GM23248 (cell line): ENCODE measurements around the gene HDGFL2. TPM values are rescaled to one million over a fixed set of nuclear protein-coding genes. Genes with fewer than 3 reads are reported as not detected.

Source experiments
- DNase-seq: peaks from one replicate; pipeline ENCODE4 v3.0.0-alpha.2; 2015
- H2AFZ ChIP-seq: fragments of 200-600 bp; sonication (generic); 2 replicates; pipeline ENCODE4 v1.6.1; 2016; ENCODE audit warnings: antibody characterized with exemption
- H3F3A ChIP-seq: fragments of 200-600 bp; sonication (generic); 2 replicates; pipeline ENCODE4 v1.6.1; 2016; ENCODE audit warnings: mild to moderate bottlenecking, antibody characterized with exemption, mixed run types; ENCODE audit not compliant: insufficient read depth
- H3K27ac ChIP-seq: fragments of 200-600 bp; sonication (generic); 2 replicates; pipeline ENCODE4 v1.5.1; 2016; ENCODE audit warnings: mild to moderate bottlenecking
- H3K27me3 ChIP-seq: fragments of 200-600 bp; sonication (generic); replicated peaks from 2 replicates; pipeline ENCODE4 v1.6.1; 2016; ENCODE audit warnings: mild to moderate bottlenecking; ENCODE audit not compliant: insufficient read depth
- H3K36me3 ChIP-seq: fragments of 200-600 bp; sonication (generic); 2 replicates; pipeline ENCODE4 v1.6.1; 2016; ENCODE audit warnings: low read depth, mild to moderate bottlenecking
- H3K4me1 ChIP-seq: fragments of 200-600 bp; sonication (generic); 2 replicates; pipeline ENCODE4 v1.6.1; 2016; ENCODE audit warnings: mild to moderate bottlenecking; ENCODE audit not compliant: insufficient read depth
- H3K4me2 ChIP-seq: fragments of 200-600 bp; sonication (generic); one replicate; pipeline ENCODE4 v1.6.1; 2016; ENCODE audit warnings: mild to moderate bottlenecking; ENCODE audit not compliant: unreplicated experiment
- H3K4me3 ChIP-seq: fragments of 200-600 bp; sonication (generic); 2 replicates; pipeline ENCODE4 v1.5.1; 2016; ENCODE audit warnings: mild to moderate bottlenecking
- H3K79me2 ChIP-seq: fragments of 200-600 bp; sonication (generic); 2 replicates; pipeline ENCODE4 v1.6.1; 2016; ENCODE audit warnings: mild to moderate bottlenecking; ENCODE audit not compliant: insufficient read depth
- H3K9ac ChIP-seq: fragments of 200-600 bp; sonication (generic); 2 replicates; pipeline ENCODE4 v1.6.1; 2016; ENCODE audit warnings: mild to moderate bottlenecking
- H3K9me2 ChIP-seq: fragments of 200-600 bp; sonication (generic); 2 replicates; pipeline ENCODE4 v1.6.1; 2016; ENCODE audit warnings: mixed run types, mild to moderate bottlenecking, moderate library complexity; ENCODE audit not compliant: insufficient read depth
- H3K9me3 ChIP-seq: fragments of 200-600 bp; sonication (generic); one replicate; pipeline ENCODE4 v1.6.1; 2017; ENCODE audit warnings: low read depth
- H4K20me1 ChIP-seq: fragments of 200-600 bp; sonication (generic); 2 replicates; pipeline ENCODE4 v1.6.0; 2016; ENCODE audit not compliant: insufficient read depth
- EZH2 ChIP-seq: fragments of 200-600 bp; sonication (generic); IDR thresholded peaks from 2 replicates; pipeline ENCODE4 v1.6.1; 2018; ENCODE audit warnings: antibody characterized with exemption, mild to moderate bottlenecking; ENCODE audit not compliant: insufficient read depth, poor library complexity, severe bottlenecking
- EZH2phosphoT487 ChIP-seq: fragments of 200-600 bp; sonication (generic); IDR thresholded peaks from 2 replicates; pipeline ENCODE4 v1.6.1; 2018; ENCODE audit warnings: antibody characterized with exemption, moderate library complexity, mild to moderate bottlenecking, low read depth; ENCODE audit not compliant: insufficient read depth
- WGBS, 2 experiments: methylation state at CpG; one replicate each; pipeline ENCODE4 v1.1.6; 2015 to 2017; ENCODE audit warnings: low lambda C conversion rate in 2 of 2, low coverage in 1 of 2; ENCODE audit errors: missing lambda C conversion rate in 2 of 2; 5-methylcytosine and 5-hydroxymethylcytosine counted together
- in situ Hi-C: fragments of 300-500 bp; cut with MboI; formaldehyde crosslinking; loops from 2 replicates; pipeline ENCODE4 v1.15.0; 2020
- polyA plus RNA-seq: library from polyadenylated mRNA; unstranded; fragments of >200 nt; fragmentation: Nextera tagmentation; extraction: Ambion mirVana; gene quantifications from 2 replicates; pipeline ENCODE4 v1.2.1, GENCODE V29; 2016
- total RNA-seq: library from RNA; depleted of rRNA; stranded (reverse); fragments of >200 nt; shearing (Covaris generic); gene quantifications from 2 replicates; pipeline ENCODE4 v1.2.3, GENCODE V29; 2014

HDGFL2 gene
- total and polyA plus RNA-seq, 2 experiments from 2014 or later = 23.0 to 50.7 TPM

GRCh38 chr19:4505570-4506448 lies 33.7 kb downstream of the HDGFL2 start:
- no peaks in the 10 kb centered on the region for H4K20me1 ChIP-seq
- in situ Hi-C loops = no loop called here
- no peaks in the 10 kb centered on the region for H3K27me3 ChIP-seq
- TF ChIP-seq EZH2 (no peak), EZH2phosphoT487 (no peak)
- H3K79me2 ChIP-seq = no peaks in the 10 kb centered on the region
- H3K36me3 ChIP-seq = no peaks in the 10 kb centered on the region; the same call in 1 of the 2 replicates
- H3K27ac ChIP-seq = no peak overlapping the region
- 91 to 94% methylated on average over 26 to 34 of the region's 34 CpGs for WGBS, 2 experiments
- H3K4me1 ChIP-seq = peaks cover 8% of the 10 kb centered on the region; the same call in 1 of the 2 replicates
- no peak for DNase-seq
- no peak overlapping the region for H3K4me3 ChIP-seq
- no peak overlapping the region for H3K9ac ChIP-seq
- H3K4me2 ChIP-seq = no peak overlapping the region
- H2AFZ ChIP-seq = no peak overlapping the region
- no peaks in the 10 kb centered on the region for H3K9me2 ChIP-seq
- no peaks in the 10 kb centered on the region for H3K9me3 ChIP-seq
- no peaks in the 10 kb centered on the region for H3F3A ChIP-seq

- H3K27ac ChIP-seq = no peak overlapping the region
Measured at GRCh38 chr19:4506449-4507149, 34.5 kb downstream of the HDGFL2 start.

GRCh38 chr19:4507150-4507452 lies 35.0 kb downstream of the HDGFL2 start:
- H3K4me3 ChIP-seq = no peak overlapping the region
- H3K27ac ChIP-seq = no peak overlapping the region

More at GRCh38 chr19:4506449-4507149, 34.5 kb downstream of the HDGFL2 start:
- no peaks in the 10 kb centered on the region for H4K20me1 ChIP-seq
- no peaks in the 10 kb centered on the region for H3K27me3 ChIP-seq
- peak; percentile 75 for DNase-seq
- H3K79me2 ChIP-seq = no peaks in the 10 kb centered on the region
- no peak overlapping the region for H3K9ac ChIP-seq
- in situ Hi-C loops = no loop called here
- no peaks in the 10 kb centered on the region for H3K9me2 ChIP-seq
- H3K9me3 ChIP-seq = no peaks in the 10 kb centered on the region
- H2AFZ ChIP-seq = no peak overlapping the region
- TF ChIP-seq EZH2phosphoT487 (no peak), EZH2 (no peak)
- WGBS, 2 experiments = 77 to 80% methylated on average over 17 of the region's 17 CpGs
- no peaks in the 10 kb centered on the region; the same call in 1 of the 2 replicates for H3K36me3 ChIP-seq
- no peak overlapping the region for H3K4me2 ChIP-seq
- H3K4me3 ChIP-seq = no peak overlapping the region
- no peaks in the 10 kb centered on the region for H3F3A ChIP-seq
- H3K4me1 ChIP-seq = peaks cover 8% of the 10 kb centered on the region; the same call in 1 of the 2 replicates

GRCh38 chr19:4507804-4508203 lies 35.7 kb downstream of the HDGFL2 start:
- Histone ChIP-seq H3K27me3 (no peaks in the 10 kb centered on the region), H2AFZ (no peak overlapping the region), H3K9me3 (no peaks in the 10 kb centered on the region), H3K4me1 (peaks cover 8% of the 10 kb centered on the region; the same call in 1 of the 2 replicates), H4K20me1 (no peaks in the 10 kb centered on the region), H3K4me2 (no peak overlapping the region), H3F3A (no peaks in the 10 kb centered on the region), H3K27ac (no peak overlapping the region), H3K79me2 (no peaks in the 10 kb centered on the region), H3K4me3 (no peak overlapping the region), H3K9ac (no peak overlapping the region), H3K9me2 (no peaks in the 10 kb centered on the region), H3K36me3 (no peaks in the 10 kb centered on the region)
- DNase-seq = no peak
- no peak for TF ChIP-seq EZH2phosphoT487
- TF ChIP-seq EZH2 = no peak
- in situ Hi-C loops = no loop called here
- WGBS, 2 experiments = 86 to 90% methylated on average over 16 to 17 of the region's 17 CpGs

More at GRCh38 chr19:4507150-4507452, 35.0 kb downstream of the HDGFL2 start:
- Histone ChIP-seq H3K4me1 (peaks cover 8% of the 10 kb centered on the region; the same call in 1 of the 2 replicates), H3K36me3 (no peaks in the 10 kb centered on the region; the same call in 1 of the 2 replicates), H3K27me3 (no peaks in the 10 kb centered on the region), H3K9me2 (no peaks in the 10 kb centered on the region), H3K9me3 (no peaks in the 10 kb centered on the region), H3K4me2 (no peak overlapping the region), H2AFZ (no peak overlapping the region), H3K9ac (no peak overlapping the region), H4K20me1 (no peaks in the 10 kb centered on the region), H3F3A (no peaks in the 10 kb centered on the region), H3K79me2 (no peaks in the 10 kb centered on the region)
- DNase-seq = no peak
- in situ Hi-C loops = no loop called here
- WGBS, 2 experiments = 86% methylated on average over 12 of the region's 12 CpGs
- TF ChIP-seq EZH2phosphoT487 (no peak), EZH2 (no peak)
